Measurements from ENCODE around the gene SNCG.

GRCh38 chr10:86942441-86943315 is 15.7 kb upstream of the SNCG start:
- TF ChIP-seq CTCF (IDR thresholded peaks at IDR 0.05) (no peak), POLR2A (IDR thresholded peaks at IDR 0.05) (no peak), POLR2AphosphoS5 (IDR thresholded peaks at IDR 0.05) (no peak), EP300 (IDR thresholded peaks at IDR 0.05) (no peak)
